Pancreas (tissue), 10 donors: ENCODE results near the gene HIVEP2. TPM values are rescaled to one million over a fixed set of nuclear protein-coding genes. Genes with fewer than 3 reads are reported as not detected.

Experiments
- ATAC-seq, 4 donors: fragments of 200-7000 bp; cut with Tn5 transposase; one replicate each; pipeline versions ENCODE4 v1.8.0 to v1.9.1; 2020; ENCODE audit warnings: mild to moderate bottlenecking in 4 of 4, moderate library complexity in 4 of 4
- DNase-seq, 6 donors: peaks; one replicate each; pipeline ENCODE4 v3.0.0-alpha.2; 2020
- FAIRE-seq: peaks from 2 replicates; lab custom pipeline; 2012; peaks lifted over from hg19 to GRCh38; lab: Jason Lieb, UNC
- H3K27ac ChIP-seq, 4 donors: fragments of 200-600 bp; sonication (generic); 1 replicate in 3 of 4; 2 replicates in 1 of 4; pipeline versions ENCODE4 v1.5.0 to v1.8.0; 2020
- H3K27me3 ChIP-seq, 4 donors: fragments of 200-600 bp; one replicate each; pipeline ENCODE4 v1.8.0; 2021
- H3K36me3 ChIP-seq, 3 donors: fragments of 200-600 bp; sonication (generic) in 1 of 3; one replicate each; pipeline versions ENCODE4 v1.5.0 to v1.8.0; 2020 to 2021
- H3K4me1 ChIP-seq, 3 donors: fragments of 200-600 bp; one replicate each; pipeline ENCODE4 v1.8.0; 2021
- H3K4me3 ChIP-seq, 4 donors: fragments of 200-600 bp; sonication (generic) in 2 of 4; one replicate each; pipeline versions ENCODE4 v1.5.0 to v1.8.0; 2020 to 2021
- H3K9me3 ChIP-seq, 4 donors: fragments of 200-600 bp; one replicate each; pipeline ENCODE4 v1.8.0; 2021
- WGBS, 2 donors: extraction: QIAGEN DNeasy Blood & Tissue Kit; methylation state at CpG; one replicate each; pipeline ENCODE4 v1.1.7; 2013; 5-methylcytosine and 5-hydroxymethylcytosine counted together
- intact Hi-C, 3 donors: fragments of 100-400 bp; cut with DNase I; formaldehyde crosslinking; loops; one replicate each; pipeline versions ENCODE4 v1.11.1 to v1.14.2; 2022
- polyA plus RNA-seq, 2 donors: library from polyadenylated mRNA; stranded (reverse); fragments of 200-250 nt; gene quantifications; one replicate each; pipeline ENCODE4 v1.2.3, GENCODE V29; 2013
- total RNA-seq, 6 donors: library from RNA; stranded (reverse); fragmentation: NEBNext Ultra II Directional in 4 of 6; extraction: Animal tissue kit (Norgen Biotek cat#: 25700) in 4 of 6; gene quantifications; one replicate each; pipeline versions ENCODE4 v1.2.1 to v1.2.4, GENCODE V29; 2021 to 2023
- TF ChIP-seq, protein P1 (sequence below), 4 donors: fragments of 200-600 bp; sonication (generic) in 3 of 4; IDR thresholded peaks; one replicate each; pipeline versions ENCODE4 v1.5.0 to v1.8.0; 2021; ENCODE audit warnings: antibody characterized with exemption in 4 of 4
- donor health status: healthy with polysubstance abuse.
- donor health status: DM: no; HTN: no; CAD: no; lungs with moderate emphysema.
- donor health status: DM: no; HTN: no; CAD: no.
- donor health status: control.
- donor health status: control.
- donor health status: Bipolar disorder and iron deficiency.
- donor health status: DM: yes; HTN: yes; CAD: no.
- donor health status: DM: no; HTN: no; CAD: no.
- donor health status: DM: no; HTN: no; CAD: no.
- donor health status: DM: yes; HTN: yes; CAD: no.

Gene HIVEP2
- total and polyA plus RNA-seq, 8 donors = 3.8 to 14.0 (median 8.6) TPM

DNA sequence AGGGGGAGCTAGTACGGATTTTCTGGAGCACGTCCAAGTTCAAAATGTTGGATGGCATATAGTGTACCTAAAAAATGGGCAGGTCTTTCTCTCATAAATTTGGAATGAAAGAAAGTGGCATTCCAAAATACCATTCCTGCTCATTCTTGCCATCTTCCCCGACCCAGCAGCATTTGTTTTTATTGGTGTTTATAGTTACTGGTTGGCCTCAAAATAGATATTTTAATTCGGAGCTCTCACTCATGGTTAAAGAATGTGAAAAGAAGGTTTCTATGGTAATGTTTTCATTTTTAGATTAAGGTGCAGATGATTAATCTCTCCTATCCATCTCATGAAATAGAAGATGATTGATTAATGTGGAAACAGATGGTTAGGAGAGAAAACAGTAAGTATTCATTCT, 204.5 kb downstream of the HIVEP2 start:
- intact Hi-C loops = no loop called here
- no peak overlapping the region for H3K27ac ChIP-seq
- no peaks in the 10 kb centered on the region for H3K4me1 ChIP-seq
- no peaks in the 10 kb centered on the region for H3K9me3 ChIP-seq
- ATAC-seq (no peak), DNase-seq (no peak), FAIRE-seq (no peak)
- no peaks in the 10 kb centered on the region for H3K27me3 ChIP-seq
- H3K36me3 ChIP-seq = no peaks in the 10 kb centered on the region
- TF ChIP-seq, protein P1, sequence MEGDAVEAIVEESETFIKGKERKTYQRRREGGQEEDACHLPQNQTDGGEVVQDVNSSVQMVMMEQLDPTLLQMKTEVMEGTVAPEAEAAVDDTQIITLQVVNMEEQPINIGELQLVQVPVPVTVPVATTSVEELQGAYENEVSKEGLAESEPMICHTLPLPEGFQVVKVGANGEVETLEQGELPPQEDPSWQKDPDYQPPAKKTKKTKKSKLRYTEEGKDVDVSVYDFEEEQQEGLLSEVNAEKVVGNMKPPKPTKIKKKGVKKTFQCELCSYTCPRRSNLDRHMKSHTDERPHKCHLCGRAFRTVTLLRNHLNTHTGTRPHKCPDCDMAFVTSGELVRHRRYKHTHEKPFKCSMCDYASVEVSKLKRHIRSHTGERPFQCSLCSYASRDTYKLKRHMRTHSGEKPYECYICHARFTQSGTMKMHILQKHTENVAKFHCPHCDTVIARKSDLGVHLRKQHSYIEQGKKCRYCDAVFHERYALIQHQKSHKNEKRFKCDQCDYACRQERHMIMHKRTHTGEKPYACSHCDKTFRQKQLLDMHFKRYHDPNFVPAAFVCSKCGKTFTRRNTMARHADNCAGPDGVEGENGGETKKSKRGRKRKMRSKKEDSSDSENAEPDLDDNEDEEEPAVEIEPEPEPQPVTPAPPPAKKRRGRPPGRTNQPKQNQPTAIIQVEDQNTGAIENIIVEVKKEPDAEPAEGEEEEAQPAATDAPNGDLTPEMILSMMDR (IDR thresholded peaks at IDR 0.05) = no peak
- 79 to 82% methylated on average over 4 of the region's 4 CpGs for WGBS, 2 donors
- no peak overlapping the region for H3K4me3 ChIP-seq

DNA sequence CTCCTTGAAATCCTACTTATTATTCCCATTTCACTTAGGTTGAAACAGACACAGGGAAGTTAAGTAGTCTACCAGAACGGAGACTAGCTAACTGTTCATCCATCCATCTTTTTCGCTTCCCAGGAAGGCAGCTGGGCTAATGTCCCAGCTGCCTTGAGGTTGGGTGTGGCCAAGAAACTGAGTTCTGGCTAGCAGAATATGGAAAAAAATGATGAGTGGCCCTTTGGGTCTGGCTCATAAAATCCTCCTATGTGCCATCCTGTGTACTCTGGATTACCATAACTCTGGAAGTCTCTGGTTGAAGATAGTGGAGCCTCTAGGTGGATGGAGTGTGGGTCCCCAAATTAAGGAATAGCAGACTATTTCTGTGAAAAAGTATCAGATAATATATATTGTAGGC, 206.2 kb downstream of the HIVEP2 start:
- Histone ChIP-seq H3K4me3 (no peak overlapping the region), H3K4me1 (no peaks in the 10 kb centered on the region), H3K27ac (no peak overlapping the region), H3K36me3 (no peaks in the 10 kb centered on the region), H3K9me3 (no peaks in the 10 kb centered on the region), H3K27me3 (no peaks in the 10 kb centered on the region)
- DNase-seq (no peak), FAIRE-seq (no peak), ATAC-seq (no peak)
- WGBS, 2 donors = 76 to 78% methylated on average over 2 of the region's 2 CpGs
- intact Hi-C loops = no loop called here
- TF ChIP-seq, protein P1 (IDR thresholded peaks at IDR 0.05) = no peak

DNA sequence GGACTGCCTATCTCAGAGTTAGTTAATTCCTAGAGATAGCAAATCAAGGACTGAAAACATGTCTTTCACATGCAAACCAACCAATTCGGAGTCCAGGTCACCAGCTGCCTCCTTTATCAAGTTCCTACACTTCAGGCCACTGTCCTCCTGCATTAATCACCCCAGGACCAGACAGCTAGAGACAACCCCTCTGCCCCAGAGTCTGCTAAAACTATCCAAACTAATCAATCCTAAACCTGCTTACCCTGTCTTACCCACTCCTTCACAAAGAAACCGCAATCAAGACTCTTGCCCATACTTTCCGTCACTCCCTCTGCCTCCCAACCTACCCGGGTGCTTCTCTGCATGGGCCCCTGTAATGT, 207.0 kb downstream of the HIVEP2 start:
- H3K9me3 ChIP-seq = no peaks in the 10 kb centered on the region
- DNase-seq (no peak), FAIRE-seq (no peak), ATAC-seq (no peak)
- no peaks in the 10 kb centered on the region for H3K27me3 ChIP-seq
- WGBS, 2 donors = 76 to 81% methylated on average over 4 of the region's 4 CpGs
- TF ChIP-seq, protein P1 (IDR thresholded peaks at IDR 0.05) = no peak
- no peak overlapping the region for H3K4me3 ChIP-seq
- intact Hi-C loops = no loop called here
- H3K4me1 ChIP-seq = no peaks in the 10 kb centered on the region
- H3K27ac ChIP-seq = no peak overlapping the region
- no peaks in the 10 kb centered on the region for H3K36me3 ChIP-seq

DNA sequence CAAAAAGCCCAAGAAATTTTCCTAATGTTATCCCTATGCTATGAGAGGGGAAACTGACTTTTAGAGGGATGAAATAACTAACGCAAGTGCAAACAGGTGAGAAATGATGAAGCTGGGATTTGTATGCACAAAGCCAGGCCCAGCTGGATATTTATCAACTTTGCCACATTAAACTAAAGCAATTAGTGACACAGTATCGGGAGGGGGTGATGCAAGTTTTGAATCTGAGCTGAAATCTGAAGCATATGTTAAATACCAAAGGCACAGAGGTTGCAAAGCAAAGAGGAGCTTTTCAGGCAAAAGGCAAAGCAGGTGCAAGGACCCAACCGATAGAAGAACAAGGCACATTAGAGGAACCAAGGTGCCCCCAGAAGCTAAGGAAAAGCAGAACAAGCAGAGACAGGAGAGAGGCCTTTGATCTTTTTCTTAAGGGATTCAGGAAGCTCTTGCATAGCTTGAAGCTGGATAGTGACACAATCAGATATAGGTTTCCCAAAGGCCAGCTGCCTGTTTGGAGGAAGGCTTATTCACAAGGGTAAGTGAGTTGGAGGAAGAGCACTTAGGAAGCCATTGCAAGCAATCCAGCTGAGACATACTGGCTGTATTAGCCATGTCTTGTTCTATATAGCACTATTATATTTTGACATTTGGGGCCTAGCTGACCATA, 207.5 kb downstream of the HIVEP2 start:
- Histone ChIP-seq H3K4me1 (no peaks in the 10 kb centered on the region), H3K27me3 (no peaks in the 10 kb centered on the region), H3K4me3 (no peak overlapping the region), H3K27ac (no peak overlapping the region), H3K36me3 (no peaks in the 10 kb centered on the region), H3K9me3 (no peaks in the 10 kb centered on the region)
- FAIRE-seq (no peak), ATAC-seq (no peak), DNase-seq (no peak)
- intact Hi-C loops = no loop called here
- TF ChIP-seq, protein P1 (IDR thresholded peaks at IDR 0.05) = no peak
- WGBS, 2 donors = 80 to 81% methylated on average over 3 of the region's 3 CpGs

DNA sequence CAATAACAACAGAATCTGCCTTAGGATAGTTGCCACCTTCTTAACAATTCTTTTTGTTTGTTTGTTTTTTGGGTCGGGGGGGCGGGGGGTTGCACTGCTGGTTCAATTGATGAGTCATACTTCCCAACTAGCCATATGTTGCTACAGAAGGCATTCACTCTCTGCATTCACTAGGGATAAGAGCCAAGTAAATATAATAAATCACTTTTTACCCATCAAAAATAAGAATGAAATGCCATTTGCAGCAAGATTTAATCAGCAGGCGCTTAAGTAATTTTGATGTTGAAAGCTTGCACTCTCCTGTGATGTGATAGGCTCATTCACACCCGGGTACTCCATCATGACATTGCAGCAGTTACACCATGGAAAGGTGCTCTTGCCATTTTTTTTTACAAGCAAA, 209.8 kb downstream of the HIVEP2 start:
- intact Hi-C loops = no loop called here
- FAIRE-seq = no peak
- 27 to 53% methylated on average over 4 of the region's 4 CpGs for WGBS, 2 donors
- Histone ChIP-seq H3K36me3 (no peaks in the 10 kb centered on the region), H3K4me3 (no peak overlapping the region), H3K27ac (no peak overlapping the region), H3K4me1 (no peaks in the 10 kb centered on the region), H3K9me3 (no peaks in the 10 kb centered on the region), H3K27me3 (no peaks in the 10 kb centered on the region)
- ATAC-seq = peak in 1 of 4 donors; percentile 34
- DNase-seq = no peak
- TF ChIP-seq, protein P1 (IDR thresholded peaks at IDR 0.05) = no peak
